ENCODE results near the gene PTGER2. TPM values are rescaled to one million over a fixed set of nuclear protein-coding genes. Genes with fewer than 3 reads are reported as not detected.

PTGER2 gene
- total RNA-seq, 1 experiment from 2014 or later = not detected

DNA sequence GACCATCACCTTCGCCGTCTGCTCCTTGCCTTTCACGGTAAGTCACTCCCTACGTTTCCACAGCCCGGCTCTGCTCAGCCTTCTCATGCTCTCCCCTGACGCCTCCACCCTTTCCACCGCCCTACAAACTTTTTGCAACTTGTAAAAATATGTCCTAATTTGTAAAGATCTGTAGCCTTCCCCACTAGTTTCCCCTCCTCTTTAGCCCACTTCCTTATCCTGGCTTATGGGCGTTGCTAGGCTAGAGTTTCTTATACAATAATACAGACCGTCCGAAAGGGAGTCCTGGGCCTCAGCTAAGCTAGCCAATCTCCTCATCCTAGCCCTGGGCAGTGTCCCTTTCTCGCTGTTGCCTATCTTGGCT is 1.2 kb downstream of the PTGER2 start:
- Histone ChIP-seq H3K4me3 (ENCODE audit: low read depth, low read length, poor library complexity, severe bottlenecking) (no peak overlapping the region), H3K9me3 (ENCODE audit: low read depth, low read length, poor library complexity, severe bottlenecking) (no peaks in the 10 kb centered on the region), H3K27me3 (replicated peaks; ENCODE audit: insufficient read depth, low read depth, low read length, poor library complexity) (peaks cover 64% of the 10 kb centered on the region), H3K36me3 (ENCODE audit: insufficient read depth, low read length, poor library complexity, severe bottlenecking) (no peaks in the 10 kb centered on the region), H3K27ac (ENCODE audit: low read depth, low read length, poor library complexity, severe bottlenecking) (no peak overlapping the region), H3K4me1 (ENCODE audit: insufficient read depth, low read length, poor library complexity, severe bottlenecking) (no peaks in the 10 kb centered on the region)
- BruUV-seq (replicated peaks) = no TSS peak
- DNase-seq (ENCODE audit: low spot score) = no peak
- ChIA-PET POLR2A (ENCODE audit: low non-redundant PET) (no interaction called here), CTCF (no interaction called here)
- intact Hi-C loops (cut with micrococcal nuclease; ENCODE audit: unreplicated experiment) = no loop called here
- no peak for TF ChIP-seq EZH2 (IDR thresholded peaks at IDR 0.05; ENCODE audit: borderline replicate concordance, low read depth, low read length, poor library complexity, severe bottlenecking)
- TF ChIP-seq, protein P1, sequence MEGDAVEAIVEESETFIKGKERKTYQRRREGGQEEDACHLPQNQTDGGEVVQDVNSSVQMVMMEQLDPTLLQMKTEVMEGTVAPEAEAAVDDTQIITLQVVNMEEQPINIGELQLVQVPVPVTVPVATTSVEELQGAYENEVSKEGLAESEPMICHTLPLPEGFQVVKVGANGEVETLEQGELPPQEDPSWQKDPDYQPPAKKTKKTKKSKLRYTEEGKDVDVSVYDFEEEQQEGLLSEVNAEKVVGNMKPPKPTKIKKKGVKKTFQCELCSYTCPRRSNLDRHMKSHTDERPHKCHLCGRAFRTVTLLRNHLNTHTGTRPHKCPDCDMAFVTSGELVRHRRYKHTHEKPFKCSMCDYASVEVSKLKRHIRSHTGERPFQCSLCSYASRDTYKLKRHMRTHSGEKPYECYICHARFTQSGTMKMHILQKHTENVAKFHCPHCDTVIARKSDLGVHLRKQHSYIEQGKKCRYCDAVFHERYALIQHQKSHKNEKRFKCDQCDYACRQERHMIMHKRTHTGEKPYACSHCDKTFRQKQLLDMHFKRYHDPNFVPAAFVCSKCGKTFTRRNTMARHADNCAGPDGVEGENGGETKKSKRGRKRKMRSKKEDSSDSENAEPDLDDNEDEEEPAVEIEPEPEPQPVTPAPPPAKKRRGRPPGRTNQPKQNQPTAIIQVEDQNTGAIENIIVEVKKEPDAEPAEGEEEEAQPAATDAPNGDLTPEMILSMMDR (conservative IDR thresholded peaks at IDR 0.05; ENCODE audit: low read depth, low read length) = no peak

DNA sequence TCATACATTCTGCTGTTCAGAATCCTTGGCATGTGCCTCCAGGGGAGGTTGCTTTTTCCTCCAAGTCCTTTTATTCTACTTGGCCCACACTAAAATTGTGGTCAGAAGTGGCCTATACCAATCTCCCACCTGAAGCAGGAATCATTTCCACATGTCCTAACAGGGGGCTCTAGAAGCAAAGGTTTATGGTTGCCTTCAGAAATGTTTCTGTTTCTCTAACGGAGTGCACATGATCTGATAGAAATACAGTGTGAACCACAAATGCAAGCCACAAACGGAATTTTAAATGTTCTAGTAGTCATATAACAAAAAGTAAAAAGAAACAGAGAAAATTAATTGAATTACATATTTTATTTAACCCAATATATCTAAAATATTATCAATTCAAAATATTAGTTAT is 4.0 kb downstream of the PTGER2 start:
- Histone ChIP-seq H3K27me3 (replicated peaks; ENCODE audit: insufficient read depth, low read depth, low read length, poor library complexity) (peaks cover 54% of the 10 kb centered on the region), H3K9me3 (ENCODE audit: low read depth, low read length, poor library complexity, severe bottlenecking) (peaks cover 9% of the 10 kb centered on the region), H3K4me1 (ENCODE audit: insufficient read depth, low read length, poor library complexity, severe bottlenecking) (no peaks in the 10 kb centered on the region), H3K27ac (ENCODE audit: low read depth, low read length, poor library complexity, severe bottlenecking) (no peak overlapping the region), H3K36me3 (ENCODE audit: insufficient read depth, low read length, poor library complexity, severe bottlenecking) (no peaks in the 10 kb centered on the region), H3K4me3 (ENCODE audit: low read depth, low read length, poor library complexity, severe bottlenecking) (no peak overlapping the region)
- intact Hi-C loops (cut with micrococcal nuclease; ENCODE audit: unreplicated experiment) = no loop called here
- BruUV-seq (replicated peaks) = no TSS peak
- ChIA-PET CTCF (no interaction called here), POLR2A (ENCODE audit: low non-redundant PET) (no interaction called here)
- DNase-seq (ENCODE audit: low spot score) = no peak
- TF ChIP-seq, protein P1 (conservative IDR thresholded peaks at IDR 0.05; ENCODE audit: low read depth, low read length) = no peak
- TF ChIP-seq EZH2 (IDR thresholded peaks at IDR 0.05; ENCODE audit: borderline replicate concordance, low read depth, low read length, poor library complexity, severe bottlenecking) = no peak

DNA sequence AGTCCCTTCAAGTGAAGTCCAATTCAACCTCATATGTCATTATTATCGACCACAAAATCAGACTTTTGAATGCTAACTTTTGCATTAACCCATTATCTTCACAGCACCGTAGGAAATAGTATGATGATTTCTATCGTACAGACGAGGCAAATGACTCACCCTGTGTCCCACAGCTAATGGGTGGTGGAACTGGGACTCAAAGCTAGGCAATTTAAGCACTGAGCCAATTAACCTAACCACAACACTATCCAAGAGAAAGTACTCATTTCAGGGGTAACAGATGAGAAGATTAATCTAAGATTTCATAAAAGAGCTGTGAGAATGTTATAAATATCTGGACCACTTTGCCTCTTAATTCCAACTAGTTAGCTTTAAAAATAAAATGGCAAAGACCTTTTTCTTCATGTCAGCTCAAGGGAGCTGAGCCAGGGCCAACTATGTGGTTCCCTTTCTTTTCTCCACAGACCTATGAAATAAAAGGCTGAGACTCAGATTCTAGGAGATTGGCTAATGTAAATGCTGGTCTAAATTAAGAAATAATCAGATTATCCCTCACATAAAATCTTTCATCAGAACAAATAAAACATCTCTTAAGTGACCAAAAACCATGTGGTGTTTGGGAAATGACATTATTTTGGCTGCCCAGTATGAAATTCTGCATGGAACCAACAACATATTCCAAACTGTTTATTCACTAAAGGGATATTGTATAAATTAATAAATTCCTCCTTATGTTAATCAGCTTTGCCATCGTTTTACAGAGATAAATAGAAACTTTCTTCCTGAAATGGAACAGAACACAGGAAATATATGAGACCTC is 4.9 kb downstream of the PTGER2 start:
- no peaks in the 10 kb centered on the region for H3K36me3 ChIP-seq (ENCODE audit: insufficient read depth, low read length, poor library complexity, severe bottlenecking)
- no peak for DNase-seq (ENCODE audit: low spot score)
- H3K4me3 ChIP-seq (ENCODE audit: low read depth, low read length, poor library complexity, severe bottlenecking) = no peak overlapping the region
- ChIA-PET POLR2A (ENCODE audit: low non-redundant PET) (no interaction called here), CTCF (no interaction called here)
- no peak for TF ChIP-seq EZH2 (IDR thresholded peaks at IDR 0.05; ENCODE audit: borderline replicate concordance, low read depth, low read length, poor library complexity, severe bottlenecking)
- TF ChIP-seq, protein P1 (conservative IDR thresholded peaks at IDR 0.05; ENCODE audit: low read depth, low read length) = no peak
- BruUV-seq (replicated peaks) = no TSS peak
- H3K9me3 ChIP-seq (ENCODE audit: low read depth, low read length, poor library complexity, severe bottlenecking) = peaks cover 9% of the 10 kb centered on the region
- H3K27ac ChIP-seq (ENCODE audit: low read depth, low read length, poor library complexity, severe bottlenecking) = no peak overlapping the region
- peaks cover 44% of the 10 kb centered on the region for H3K27me3 ChIP-seq (replicated peaks; ENCODE audit: insufficient read depth, low read depth, low read length, poor library complexity)
- no peaks in the 10 kb centered on the region for H3K4me1 ChIP-seq (ENCODE audit: insufficient read depth, low read length, poor library complexity, severe bottlenecking)
- intact Hi-C loops (cut with micrococcal nuclease; ENCODE audit: unreplicated experiment) = no loop called here

All from A673 (cell line).